ENCODE measurements around the gene POLR2B.
"Not testable (repeated sequence)": the region's sequence is repeated elsewhere in the genome, so short reads cannot be mapped to it uniquely, and the experiment has no call there.

The POLR2B gene

GRCh38 chr4:56990109-56990905 lies 11.6 kb downstream of the POLR2B start:
- no peak for DNase-seq

GRCh38 chr4:56995525-56995924 lies 16.8 kb downstream of the POLR2B start:
- no peak for DNase-seq

- DNase-seq, result no peak
Measured at GRCh38 chr4:56999751-57000150, 21.1 kb downstream of the POLR2B start.

- DNase-seq, result no peak
Measured at GRCh38 chr4:57013543-57014120, 34.9 kb downstream of the POLR2B start.

GRCh38 chr4:57018980-57019379 lies 40.3 kb downstream of the POLR2B start:
- no peak for DNase-seq

GRCh38 chr4:57020467-57021101 lies 41.9 kb downstream of the POLR2B start:
- DNase-seq, result no peak

GRCh38 chr4:57023104-57023503 lies 44.4 kb downstream of the POLR2B start:
- DNase-seq, result no peak

GRCh38 chr4:57034520-57034919 lies 55.8 kb downstream of the POLR2B start:
- no peak for DNase-seq

GRCh38 chr4:57037982-57038604 lies 59.4 kb downstream of the POLR2B start:
- peak; percentile 21 for DNase-seq

- no peak for DNase-seq
Measured at GRCh38 chr4:57039345-57039744, 60.6 kb downstream of the POLR2B start.

GRCh38 chr4:57040510-57040909 lies 61.8 kb downstream of the POLR2B start:
- DNase-seq, result no peak

GRCh38 chr4:57041020-57041419 lies 62.3 kb downstream of the POLR2B start:
- DNase-seq, result no peak

GRCh38 chr4:57042711-57043169 lies 64.0 kb downstream of the POLR2B start:
- DNase-seq, result no peak

GRCh38 chr4:57043347-57044251 lies 64.9 kb downstream of the POLR2B start:
- no peak for DNase-seq

GRCh38 chr4:57044279-57044678 lies 65.6 kb downstream of the POLR2B start:
- DNase-seq, result no peak

GRCh38 chr4:57044996-57045395 lies 66.3 kb downstream of the POLR2B start:
- DNase-seq, result no peak

- not testable (repeated sequence) for DNase-seq
Measured at GRCh38 chr4:57047046-57047445, 68.3 kb downstream of the POLR2B start.

- no peak for DNase-seq
Measured at GRCh38 chr4:57048590-57049304, 70.1 kb downstream of the POLR2B start.

GRCh38 chr4:57051095-57051494 lies 72.4 kb downstream of the POLR2B start:
- DNase-seq, result no peak

- no peak for DNase-seq
Measured at GRCh38 chr4:57051524-57051923, 72.8 kb downstream of the POLR2B start.

- DNase-seq, result no peak
Measured at GRCh38 chr4:57053508-57053907, 74.8 kb downstream of the POLR2B start.

GRCh38 chr4:57055886-57056285 lies 77.2 kb downstream of the POLR2B start:
- DNase-seq, result no peak
